Activated T-cell treated with anti-CD3 and anti-CD28 coated beads, Interleukin-2, amount 50 U/mL, for 1 hour (primary cell): ENCODE measurements around the gene SYTL3.
"Not testable (repeated sequence)": the region's sequence is repeated elsewhere in the genome, so short reads cannot be mapped to it uniquely, and the experiment has no call there.

Source experiments
- DNase-seq: peaks from one replicate; pipeline ENCODE4 v3.0.0-alpha.2; 2020

The SYTL3 gene

DNA sequence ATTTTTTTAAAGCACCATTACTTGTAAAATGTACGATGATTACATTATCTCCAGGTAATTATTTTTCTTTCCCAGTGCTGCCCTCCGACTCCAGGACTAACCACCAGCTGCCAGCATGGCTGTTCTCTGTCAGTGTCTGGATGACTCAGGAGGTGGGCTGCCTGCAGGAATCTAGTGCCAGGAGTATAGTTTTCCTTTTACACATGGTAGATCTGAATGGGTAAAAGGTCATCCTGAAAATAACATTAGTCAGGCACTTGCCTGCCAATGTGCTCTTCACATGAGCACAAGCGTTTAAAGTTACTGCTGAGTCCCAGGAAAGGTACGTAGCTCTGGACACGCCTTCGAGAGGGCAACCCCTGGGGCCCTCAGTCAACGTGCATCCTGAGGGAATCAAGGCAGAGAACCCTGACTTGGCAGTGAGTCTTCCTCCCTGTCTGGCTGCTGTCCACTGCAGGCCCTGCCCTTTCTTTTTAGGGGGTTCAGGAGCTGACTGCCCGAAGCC, 7.7 kb upstream of the SYTL3 start:
- peak; percentile 17 for DNase-seq

GRCh38 chr6:158643836-158644230, 6.0 kb upstream of the SYTL3 start:
- peak; percentile 33 for DNase-seq

DNA sequence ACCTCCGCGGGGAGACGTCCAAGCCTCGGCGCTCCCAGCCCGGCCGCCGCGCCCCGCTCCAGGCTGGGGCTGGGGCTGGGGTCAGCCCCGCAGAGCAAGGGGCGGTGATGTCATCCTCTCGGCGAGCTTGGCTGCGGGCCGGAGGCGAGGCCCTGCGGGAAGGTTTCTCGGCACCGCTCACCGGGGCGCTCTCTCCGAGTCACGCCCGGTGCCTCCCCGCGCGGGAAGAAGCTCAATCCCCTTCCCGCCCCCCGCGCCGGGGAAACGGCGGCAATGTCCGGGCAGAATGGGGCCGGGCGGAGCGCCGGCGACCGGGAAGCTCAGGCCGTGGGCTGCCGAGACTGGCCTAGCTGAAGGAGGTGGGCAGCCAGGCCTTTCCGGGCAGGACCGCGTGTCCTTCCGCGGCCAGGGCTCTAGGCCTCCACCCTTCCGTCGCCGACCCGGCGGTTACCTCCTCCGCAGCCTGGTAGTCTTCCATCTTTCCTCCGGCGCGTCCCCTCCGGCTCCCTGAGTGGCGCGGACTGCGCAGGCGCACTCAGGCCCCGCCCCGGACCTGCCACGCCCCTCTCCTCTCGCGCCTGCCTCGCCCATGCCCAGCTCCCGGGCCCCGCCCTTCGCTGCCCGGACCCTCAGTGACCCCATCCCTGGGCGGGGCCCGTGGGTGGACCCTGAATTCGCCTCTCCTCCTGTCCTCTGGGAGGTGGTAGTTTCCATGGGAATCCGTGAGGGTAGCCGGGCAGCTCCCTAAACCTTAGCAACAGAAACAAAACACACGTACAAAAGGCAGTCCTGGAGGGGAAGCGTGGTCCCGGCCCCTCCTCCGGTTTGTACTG, 5.4 kb upstream of the SYTL3 start, which contains the start of gene DYNLT1:
TSS of gene DYNLT1 (minus strand) at position 513 of the 833 bp plus-strand sequence. CDS start at position 478, 35 bp downstream.
- peak; percentile 93 for DNase-seq

DNA sequence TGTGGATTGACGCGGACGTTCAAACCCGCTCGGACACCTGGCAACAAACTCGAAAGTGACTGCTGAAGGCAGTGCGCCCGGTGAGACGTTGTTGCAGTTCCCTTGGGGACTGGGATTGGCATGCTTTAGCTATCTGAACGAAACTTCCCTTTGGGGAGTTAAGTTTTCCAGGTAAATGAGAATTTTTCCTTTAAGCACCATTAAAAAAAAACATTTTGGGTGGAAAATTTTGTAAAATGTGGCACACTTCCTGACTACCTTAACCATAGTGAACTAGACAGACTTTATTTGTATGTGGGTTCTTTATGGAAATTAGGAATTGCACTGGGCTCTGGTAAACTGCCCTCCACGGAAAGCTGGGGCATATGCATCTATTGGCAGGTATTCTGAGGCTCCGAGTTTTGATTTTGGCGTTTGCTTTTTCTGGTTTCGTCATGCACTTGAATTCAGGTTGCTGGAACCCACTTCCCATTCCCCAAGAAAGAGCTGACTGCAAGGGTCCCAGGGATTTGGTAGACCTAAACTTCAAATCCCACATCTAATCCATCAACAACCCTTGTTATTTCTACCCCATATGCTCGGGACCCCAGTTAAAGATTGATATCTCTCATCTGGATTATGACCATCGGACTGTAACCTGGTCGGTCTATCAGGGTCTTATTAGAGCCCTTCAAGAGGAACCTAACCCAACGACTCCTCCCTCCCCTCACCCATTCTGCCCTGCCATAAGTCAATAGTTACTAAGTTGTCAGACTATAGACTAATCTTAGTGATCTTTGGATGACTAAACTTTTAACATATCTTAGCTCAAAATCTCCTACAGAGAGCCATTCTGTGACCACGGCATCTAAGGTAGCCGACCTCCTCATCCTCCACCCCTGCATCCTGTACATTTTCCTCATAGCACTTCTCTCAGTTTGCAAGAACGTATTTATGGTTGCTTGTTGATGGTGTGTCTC, 4.5 kb upstream of the SYTL3 start:
- DNase-seq, result no peak

DNA sequence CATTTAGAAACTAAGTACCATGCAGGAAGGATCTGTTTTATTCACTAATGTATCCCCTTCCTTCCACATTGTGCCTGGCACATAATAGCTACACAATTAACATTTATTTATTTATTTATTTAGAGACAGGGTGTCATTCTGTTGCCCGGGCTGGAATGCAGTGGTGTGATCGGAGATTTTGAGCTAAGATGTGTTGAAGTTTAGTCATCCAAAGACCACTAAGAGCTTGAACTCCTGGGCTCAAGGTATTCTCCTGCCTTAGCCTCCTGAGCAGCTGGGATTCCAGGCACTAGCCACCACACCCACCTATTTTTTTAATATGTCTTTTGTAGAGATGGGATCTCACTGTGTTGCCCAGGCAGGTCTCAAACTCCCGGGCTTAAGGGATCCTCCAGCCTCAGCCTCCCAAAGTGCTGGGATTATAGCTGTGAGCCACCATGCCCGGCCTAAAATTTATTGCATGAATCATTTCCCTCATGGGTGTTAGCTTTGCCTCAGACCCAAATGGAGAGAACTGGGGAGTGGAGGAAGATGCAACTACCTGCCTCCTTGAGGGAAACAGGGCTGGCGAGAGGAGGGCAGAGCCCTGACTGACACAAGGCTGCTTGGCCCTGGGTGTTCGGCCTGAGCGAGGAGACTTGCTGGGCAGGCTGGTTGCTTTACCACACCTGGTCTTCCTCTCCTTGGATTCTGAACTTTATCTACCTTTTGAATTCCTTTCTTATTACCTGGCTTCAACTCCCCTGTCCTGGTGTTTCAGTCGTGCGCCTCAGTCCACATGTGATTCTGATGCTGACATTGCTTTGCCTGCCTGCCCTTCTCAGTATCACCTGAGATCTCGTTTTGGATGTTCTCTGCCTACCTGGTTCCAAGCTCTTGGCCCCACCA, 3.6 kb upstream of the SYTL3 start:
- DNase-seq, result no peak

DNA sequence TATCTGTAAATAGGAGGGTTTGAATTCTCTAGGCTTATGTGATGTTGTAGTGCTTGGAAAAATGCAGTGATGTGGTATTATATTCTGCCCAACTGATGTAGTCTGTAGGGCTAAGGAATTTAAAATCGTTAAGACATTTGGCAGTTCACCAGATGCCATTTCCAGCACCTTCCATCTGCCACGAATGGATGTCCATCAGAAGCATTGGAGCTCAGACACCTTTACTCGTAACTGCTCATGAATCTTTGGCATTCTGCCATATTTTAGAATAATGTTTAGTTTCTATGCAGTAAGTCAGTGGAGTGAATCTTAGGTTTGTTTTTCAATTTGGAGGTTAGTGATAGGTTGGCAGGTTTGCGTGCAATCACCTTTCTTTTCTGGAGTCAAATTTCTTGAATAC, 2.4 kb upstream of the SYTL3 start:
- no peak for DNase-seq

DNA sequence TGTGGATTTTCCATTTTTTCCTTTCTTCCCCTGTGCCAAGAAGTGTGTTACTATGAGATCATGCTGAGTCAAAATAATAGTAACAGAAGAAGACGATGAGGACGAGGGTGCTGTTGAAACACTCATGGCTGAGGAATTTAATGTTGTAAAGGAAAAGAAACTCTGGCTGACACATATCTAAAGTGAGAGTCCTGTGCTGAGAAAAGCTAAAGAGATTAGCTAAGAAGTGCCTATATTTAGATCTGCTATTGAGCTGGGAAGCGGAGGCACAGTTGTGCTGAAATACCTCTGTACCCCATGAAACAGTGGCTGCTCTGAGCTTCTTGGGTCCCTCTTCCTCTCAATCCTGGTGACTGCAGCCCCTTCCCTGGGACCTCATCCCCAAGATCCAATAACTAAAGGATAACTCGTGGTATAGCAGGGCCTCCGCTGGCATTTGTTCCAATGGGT, 1.1 kb upstream of the SYTL3 start:
- DNase-seq, result no peak

DNA sequence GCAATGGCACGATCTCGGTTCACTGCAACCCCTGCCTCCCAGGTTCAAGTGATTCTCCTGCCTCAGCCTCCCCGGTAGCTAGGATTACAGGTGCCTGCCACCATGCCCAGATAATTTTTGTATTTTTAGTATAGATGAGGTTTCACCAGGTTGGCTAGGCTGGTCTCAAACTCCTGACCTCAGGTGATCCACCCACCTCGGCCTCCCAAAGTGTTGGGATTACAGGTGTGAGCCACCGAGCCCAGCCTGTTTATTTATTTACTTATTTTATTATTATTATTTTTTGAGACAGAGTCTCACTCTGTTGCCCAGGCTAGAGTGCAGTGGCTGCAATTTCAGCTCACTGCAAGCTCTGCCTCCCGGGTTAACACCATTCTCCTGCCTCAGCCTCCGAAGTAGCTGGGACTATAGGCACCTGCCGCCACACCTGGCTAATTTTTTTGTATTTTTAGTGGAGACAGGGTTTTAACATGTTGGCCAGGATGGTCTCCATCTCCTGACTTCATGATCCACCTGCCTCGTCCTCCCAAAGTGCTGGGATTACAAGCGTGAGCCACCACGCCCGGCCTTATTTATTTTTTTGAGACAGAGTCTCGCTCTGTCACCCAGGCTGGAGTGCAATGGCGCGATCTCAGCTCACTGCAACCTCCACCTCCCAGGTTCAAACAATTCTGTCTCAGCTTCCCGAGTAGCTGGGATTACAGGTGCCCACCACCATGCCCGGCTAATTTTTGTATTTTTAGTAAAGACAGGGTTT, 2.3 kb downstream of the SYTL3 start:
- not testable (repeated sequence) for DNase-seq

DNA sequence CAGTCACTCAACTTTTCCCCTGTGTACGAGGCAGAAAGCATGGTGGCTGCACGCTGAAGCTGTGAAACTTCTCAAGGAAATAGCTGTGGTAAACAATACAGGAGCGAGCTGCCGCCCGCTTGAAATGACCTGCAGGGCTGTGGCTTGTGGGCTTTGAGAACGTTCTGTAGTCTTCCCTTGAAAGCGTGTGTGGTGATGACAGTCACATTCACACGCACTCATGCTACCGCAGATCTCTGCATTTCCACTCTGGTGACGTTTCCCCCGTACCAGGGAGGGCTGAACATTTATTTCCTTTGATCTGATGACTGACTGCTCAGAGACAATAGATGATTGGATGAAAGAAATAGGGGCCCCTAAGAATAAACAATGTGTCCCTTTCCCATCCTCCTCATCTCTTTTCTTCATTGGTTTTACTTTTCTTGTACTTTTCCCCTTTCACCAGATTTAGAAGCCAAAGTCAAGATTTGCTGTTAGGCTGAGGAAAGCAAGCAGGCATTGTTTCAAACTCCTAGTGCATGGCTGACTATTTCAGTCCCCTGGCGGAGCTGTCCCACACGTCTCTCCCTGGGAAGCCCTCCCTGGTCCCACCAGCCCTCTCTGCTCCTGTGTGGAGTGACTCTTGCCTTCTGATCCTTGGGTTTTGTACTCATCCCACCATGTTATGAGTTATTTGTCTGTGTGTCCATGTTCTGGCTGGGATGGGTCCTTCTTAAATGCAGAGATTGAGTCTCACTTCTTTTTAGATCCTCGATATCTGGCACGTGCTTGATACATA, 3.9 kb downstream of the SYTL3 start:
- DNase-seq, result peak; percentile 84

- DNase-seq, result no peak
These were observed 4.6 kb downstream of the SYTL3 start for GRCh38 chr6:158654498-158654897.

GRCh38 chr6:158654960-158655489, 5.2 kb downstream of the SYTL3 start:
- no peak for DNase-seq

GRCh38 chr6:158655569-158656450, 6.0 kb downstream of the SYTL3 start:
- DNase-seq, result no peak

DNA sequence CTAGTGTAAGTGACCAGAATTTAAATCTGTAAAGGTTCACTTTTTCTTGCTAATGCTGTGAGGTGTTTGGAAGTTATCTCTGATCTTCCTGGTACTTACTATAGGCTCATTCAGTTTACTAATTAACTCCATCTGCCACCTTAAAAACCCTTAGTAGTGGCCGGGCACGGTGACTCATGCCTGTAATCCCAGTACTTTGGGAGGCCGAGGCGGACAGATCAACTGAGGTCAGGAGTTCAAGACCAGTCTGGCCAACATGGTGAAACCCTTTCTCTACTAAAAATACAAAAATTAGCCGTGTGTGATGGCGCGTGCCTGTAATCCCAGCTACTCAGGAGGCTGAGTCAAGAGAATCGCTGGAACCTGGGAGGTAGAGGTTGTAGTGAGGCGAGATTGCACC, 7.1 kb downstream of the SYTL3 start:
- DNase-seq, result not testable (repeated sequence)

DNA sequence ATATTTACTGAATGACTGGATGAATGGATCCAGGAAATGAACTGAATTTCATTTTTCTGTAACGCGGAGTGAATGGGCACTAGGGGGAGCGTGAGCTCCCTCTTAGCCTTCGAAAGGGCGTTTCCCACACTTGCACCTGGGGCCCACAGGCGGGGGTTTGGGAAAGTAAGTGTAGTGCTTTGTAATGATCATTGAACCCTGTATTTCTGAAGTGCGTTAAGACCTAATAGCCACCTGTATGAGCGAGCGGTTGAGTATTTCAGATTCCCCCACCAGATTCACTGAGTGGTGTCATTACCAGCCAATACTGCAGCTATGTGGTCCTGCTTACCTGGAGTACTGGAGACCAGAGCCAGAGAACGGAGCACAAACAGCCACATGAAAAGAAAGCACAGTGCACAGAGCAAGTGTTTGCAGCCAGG, 10.5 kb downstream of the SYTL3 start:
- DNase-seq, result peak; percentile 60

DNA sequence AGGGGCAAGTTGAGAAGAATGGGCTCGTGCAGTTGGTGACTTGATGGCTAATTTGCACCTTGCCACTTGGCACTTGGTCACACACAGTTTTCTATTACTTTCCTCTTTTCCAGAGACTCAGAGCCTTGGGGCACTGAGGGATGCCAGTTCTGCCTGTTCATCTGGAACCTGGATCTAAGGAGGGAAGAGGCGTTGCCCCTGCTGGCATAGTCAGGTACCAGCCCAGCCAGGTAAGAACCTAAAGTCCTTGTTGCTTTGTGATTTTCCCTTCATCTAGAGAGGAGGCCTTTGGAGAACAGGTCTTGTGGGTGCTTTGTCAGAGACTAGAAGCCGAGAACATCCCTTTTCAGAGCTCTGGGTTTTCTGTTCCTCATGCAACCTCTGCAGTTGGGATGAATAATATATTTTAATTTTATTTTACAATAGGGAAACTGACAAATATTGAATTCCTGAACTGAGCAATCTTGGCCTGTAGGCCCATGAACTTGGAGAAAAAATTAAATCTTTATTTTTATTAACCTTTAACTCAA, 11.4 kb downstream of the SYTL3 start:
- DNase-seq, result no peak

- DNase-seq, result no peak
These were observed 12.7 kb downstream of the SYTL3 start for GRCh38 chr6:158662607-158662953.

DNA sequence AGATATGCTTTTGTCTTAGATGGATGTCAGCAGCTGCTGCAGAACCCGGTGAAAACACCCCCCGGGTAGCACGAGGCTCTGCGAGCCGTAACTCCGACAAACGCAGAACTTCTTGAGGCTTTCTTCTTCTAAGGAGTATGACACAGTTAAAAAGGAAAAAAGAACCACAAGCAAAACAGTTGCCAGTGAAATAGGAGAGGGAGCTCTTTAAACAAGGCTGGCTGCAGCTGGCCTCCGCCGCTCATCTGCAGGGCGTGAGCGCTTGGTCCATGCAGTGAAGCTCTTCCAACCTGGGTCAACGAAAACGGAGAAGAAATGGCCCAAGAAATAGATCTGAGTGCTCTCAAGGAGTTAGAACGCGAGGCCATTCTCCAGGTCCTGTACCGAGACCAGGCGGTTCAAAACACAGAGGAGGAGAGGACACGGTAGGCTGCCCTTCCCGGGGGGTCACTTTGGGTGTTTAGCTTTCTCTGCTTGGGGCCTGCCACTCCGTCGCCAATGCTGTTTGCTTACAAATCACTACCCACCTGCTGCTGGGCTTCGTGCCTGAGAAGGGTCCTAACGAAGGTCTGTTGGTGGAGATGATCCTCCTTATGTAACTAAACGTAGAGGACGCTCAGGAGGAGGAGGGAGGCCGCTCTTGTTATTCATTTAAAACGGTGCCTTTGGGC, 13.2 kb downstream of the SYTL3 start:
- no peak for DNase-seq

GRCh38 chr6:158663625-158664165, 13.8 kb downstream of the SYTL3 start:
- no peak for DNase-seq
